ENCODE results near the gene HEXIM2. TPM values are rescaled to one million over a fixed set of nuclear protein-coding genes. Genes with fewer than 3 reads are reported as not detected.

Gene HEXIM2
- total RNA-seq, 1 experiment from 2014 or later, result 16.3 TPM

DNA sequence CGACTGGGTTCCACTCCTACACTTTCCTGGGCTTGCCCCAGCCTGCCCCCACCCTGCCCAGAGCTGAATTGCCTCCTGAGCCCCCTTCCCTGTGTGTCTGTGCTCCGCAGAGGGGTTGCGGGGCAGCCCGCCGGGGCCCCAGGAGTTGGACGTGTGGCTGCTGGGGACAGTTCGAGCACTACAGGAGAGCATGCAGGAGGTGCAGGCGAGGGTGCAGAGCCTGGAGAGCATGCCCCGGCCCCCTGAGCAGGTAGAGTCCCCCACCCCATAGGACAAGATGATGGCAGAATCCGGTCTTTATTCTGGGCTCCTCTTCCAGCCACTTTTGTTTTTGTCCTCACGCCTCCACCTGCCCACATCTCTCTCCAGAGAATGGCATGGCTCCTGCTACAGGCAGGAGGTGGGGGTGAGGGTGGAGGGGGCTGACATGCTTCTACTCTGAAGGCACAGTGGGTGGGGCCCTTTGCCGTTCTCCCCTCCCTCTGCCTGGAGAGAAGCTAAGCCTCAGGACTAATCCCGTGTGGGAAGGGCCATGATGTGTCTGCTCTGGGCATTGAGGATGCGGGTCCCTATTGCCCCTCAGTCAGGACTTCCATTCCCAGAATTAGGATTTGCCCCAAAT lies 22.7 kb upstream of the HEXIM2 start:
- CTCF ChIA-PET, result interaction anchor here (0.6 to 1.2 kb wide), 4 partner anchors 9 to 142 kb away, joined by 4 to 6 read pairs (median 4); partner anchors contain the start of gene HEXIM1
- intact Hi-C loops (cut with micrococcal nuclease; ENCODE audit: unreplicated experiment), result loop anchor here (10.0 kb wide), 2 partner anchors 224 to 364 kb away; partner anchors contain the start of gene GFAP
- Mint-ChIP-seq H3K27ac (ENCODE audit: unreplicated experiment) (no peak overlapping the region), H3K4me1 (ENCODE audit: low read depth, unreplicated experiment) (peaks cover 16% of the 10 kb centered on the region), H3K27me3 (ENCODE audit: unreplicated experiment) (no peaks in the 10 kb centered on the region), H3K9me3 (ENCODE audit: low read depth, unreplicated experiment) (no peaks in the 10 kb centered on the region), H3K4me3 (ENCODE audit: low read depth, unreplicated experiment) (no peak overlapping the region), H3K36me3 (ENCODE audit: insufficient read depth, unreplicated experiment) (peaks cover 29% of the 10 kb centered on the region)
- no peak for DNase-seq
- TF ChIP-seq, protein P1, sequence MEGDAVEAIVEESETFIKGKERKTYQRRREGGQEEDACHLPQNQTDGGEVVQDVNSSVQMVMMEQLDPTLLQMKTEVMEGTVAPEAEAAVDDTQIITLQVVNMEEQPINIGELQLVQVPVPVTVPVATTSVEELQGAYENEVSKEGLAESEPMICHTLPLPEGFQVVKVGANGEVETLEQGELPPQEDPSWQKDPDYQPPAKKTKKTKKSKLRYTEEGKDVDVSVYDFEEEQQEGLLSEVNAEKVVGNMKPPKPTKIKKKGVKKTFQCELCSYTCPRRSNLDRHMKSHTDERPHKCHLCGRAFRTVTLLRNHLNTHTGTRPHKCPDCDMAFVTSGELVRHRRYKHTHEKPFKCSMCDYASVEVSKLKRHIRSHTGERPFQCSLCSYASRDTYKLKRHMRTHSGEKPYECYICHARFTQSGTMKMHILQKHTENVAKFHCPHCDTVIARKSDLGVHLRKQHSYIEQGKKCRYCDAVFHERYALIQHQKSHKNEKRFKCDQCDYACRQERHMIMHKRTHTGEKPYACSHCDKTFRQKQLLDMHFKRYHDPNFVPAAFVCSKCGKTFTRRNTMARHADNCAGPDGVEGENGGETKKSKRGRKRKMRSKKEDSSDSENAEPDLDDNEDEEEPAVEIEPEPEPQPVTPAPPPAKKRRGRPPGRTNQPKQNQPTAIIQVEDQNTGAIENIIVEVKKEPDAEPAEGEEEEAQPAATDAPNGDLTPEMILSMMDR (IDR thresholded peaks at IDR 0.05; ENCODE audit: unreplicated experiment), result no peak
- no TSS peak for BruUV-seq (replicated peaks)

DNA sequence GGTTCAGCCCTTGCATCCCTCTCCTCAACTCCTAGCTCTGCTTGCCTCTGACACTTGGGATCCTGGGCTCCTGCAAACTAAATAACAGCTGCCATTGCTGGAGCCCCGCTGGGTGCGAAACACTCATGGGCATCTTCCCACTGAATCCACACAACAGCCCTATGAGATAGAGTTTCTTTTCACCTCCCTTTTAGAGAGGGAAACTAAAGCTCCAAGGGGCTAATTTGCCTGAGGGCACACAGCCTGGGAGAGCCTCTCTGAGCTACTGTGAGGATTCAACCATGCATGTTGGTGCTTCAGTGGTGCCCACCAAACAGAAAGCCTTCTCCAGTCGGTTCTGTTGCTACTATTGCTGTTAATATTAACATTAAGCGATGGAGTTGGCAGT lies 22.1 kb upstream of the HEXIM2 start:
- CTCF ChIA-PET, result interaction anchor here (0.6 to 1.2 kb wide), 3 partner anchors 32 to 349 kb away, joined by 4 to 5 read pairs (median 4); no protein-coding TSS in a partner anchor

DNA sequence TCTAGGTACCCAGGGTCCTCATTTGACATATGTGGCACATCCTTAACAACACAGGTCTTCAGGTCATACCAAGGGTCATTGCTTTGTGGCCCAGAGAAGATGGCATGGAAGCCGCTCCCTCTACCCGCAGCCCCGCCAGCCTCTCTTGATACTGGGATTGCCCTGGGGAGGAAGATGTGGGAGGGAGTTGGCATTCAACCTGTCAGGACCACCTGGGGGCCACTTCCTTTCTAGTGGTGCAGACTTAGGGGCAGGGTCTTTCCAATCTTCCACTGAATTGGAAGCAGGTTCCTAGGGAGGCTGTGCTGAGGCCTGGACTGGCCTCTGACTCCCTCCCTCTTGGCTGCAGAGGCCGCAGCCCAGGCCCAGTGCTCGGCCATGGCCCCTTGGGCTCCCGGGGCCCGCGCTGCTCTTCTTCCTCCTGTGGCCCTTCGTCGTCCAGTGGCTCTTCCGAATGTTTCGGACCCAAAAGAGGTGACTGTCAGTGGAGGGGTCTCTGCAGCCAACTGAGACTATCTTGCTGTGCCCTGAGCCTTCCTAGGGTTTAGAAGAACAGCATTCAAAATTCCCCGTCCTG lies 18.5 kb upstream of the HEXIM2 start:
- TF ChIP-seq, protein P1 (IDR thresholded peaks at IDR 0.05; ENCODE audit: unreplicated experiment), result no peak
- no TSS peak for BruUV-seq (replicated peaks)
- no peaks in the 10 kb centered on the region for H3K9me3 Mint-ChIP-seq (ENCODE audit: low read depth, unreplicated experiment)
- H3K27me3 Mint-ChIP-seq (ENCODE audit: unreplicated experiment), result peaks cover 6% of the 10 kb centered on the region
- H3K4me3 Mint-ChIP-seq (ENCODE audit: low read depth, unreplicated experiment), result no peak overlapping the region
- peaks cover 46% of the 10 kb centered on the region for H3K36me3 Mint-ChIP-seq (ENCODE audit: insufficient read depth, unreplicated experiment)
- intact Hi-C loops (cut with micrococcal nuclease; ENCODE audit: unreplicated experiment), result loop anchor here (10.0 kb wide), 1 partner anchor 242 kb away; no protein-coding TSS in a partner anchor
- peaks cover 20% of the 10 kb centered on the region for H3K4me1 Mint-ChIP-seq (ENCODE audit: low read depth, unreplicated experiment)
- H3K27ac Mint-ChIP-seq (ENCODE audit: unreplicated experiment), result peak overlapping the region; percentile 19
- CTCF ChIA-PET, result no interaction called here
- DNase-seq, result no peak

More for the DNA sequence above, 22.1 kb upstream of the HEXIM2 start:
- intact Hi-C loops (cut with micrococcal nuclease; ENCODE audit: unreplicated experiment), result loop anchor here (10.0 kb wide), 2 partner anchors 225 to 365 kb away; partner anchors contain the start of gene GFAP
- TF ChIP-seq, protein P1 (IDR thresholded peaks at IDR 0.05; ENCODE audit: unreplicated experiment), result no peak
- BruUV-seq (replicated peaks), result no TSS peak
- peaks cover 31% of the 10 kb centered on the region for H3K36me3 Mint-ChIP-seq (ENCODE audit: insufficient read depth, unreplicated experiment)
- DNase-seq, result no peak
- peaks cover 16% of the 10 kb centered on the region for H3K4me1 Mint-ChIP-seq (ENCODE audit: low read depth, unreplicated experiment)
- H3K27me3 Mint-ChIP-seq (ENCODE audit: unreplicated experiment), result no peaks in the 10 kb centered on the region
- H3K4me3 Mint-ChIP-seq (ENCODE audit: low read depth, unreplicated experiment), result no peak overlapping the region
- H3K27ac Mint-ChIP-seq (ENCODE audit: unreplicated experiment), result no peak overlapping the region
- H3K9me3 Mint-ChIP-seq (ENCODE audit: low read depth, unreplicated experiment), result no peaks in the 10 kb centered on the region

DNA sequence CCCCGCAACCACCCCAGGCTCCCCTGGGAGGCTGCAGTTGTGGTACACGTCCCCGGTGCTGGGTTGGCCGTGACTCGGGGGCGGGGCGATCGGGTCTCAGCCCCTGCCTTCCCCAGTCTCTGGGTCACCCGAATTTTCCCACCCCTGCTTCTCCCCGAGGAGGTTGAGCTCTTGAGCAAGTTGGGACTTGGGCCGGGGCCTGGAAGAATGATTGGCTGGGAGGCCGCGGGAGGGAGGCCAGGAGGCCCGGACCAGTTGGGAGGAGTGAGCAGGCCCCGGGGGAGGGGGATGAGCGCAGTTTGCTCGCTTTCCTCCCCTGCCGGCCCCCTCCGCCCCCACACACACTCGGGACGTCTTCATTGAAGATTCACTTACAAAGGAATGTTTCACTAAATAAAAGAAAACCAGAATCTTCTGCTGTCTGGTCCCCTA lies 17.9 kb upstream of the HEXIM2 start:
- H3K27ac Mint-ChIP-seq (ENCODE audit: unreplicated experiment), result peak overlapping the region; percentile 19
- H3K9me3 Mint-ChIP-seq (ENCODE audit: low read depth, unreplicated experiment), result no peaks in the 10 kb centered on the region
- peaks cover 52% of the 10 kb centered on the region for H3K36me3 Mint-ChIP-seq (ENCODE audit: insufficient read depth, unreplicated experiment)
- peaks cover 25% of the 10 kb centered on the region for H3K4me1 Mint-ChIP-seq (ENCODE audit: low read depth, unreplicated experiment)
- intact Hi-C loops (cut with micrococcal nuclease; ENCODE audit: unreplicated experiment), result loop anchor here (10.0 kb wide), 1 partner anchor 241 kb away; no protein-coding TSS in a partner anchor
- H3K27me3 Mint-ChIP-seq (ENCODE audit: unreplicated experiment), result peaks cover 12% of the 10 kb centered on the region
- CTCF ChIA-PET, result interaction anchor here (0.5 to 2.1 kb wide), 3 partner anchors 8 to 304 kb away, joined by 3 to 10 read pairs (median 4); partner anchors contain the start of gene ACBD4
- BruUV-seq (replicated peaks), result no TSS peak
- TF ChIP-seq, protein P1 (IDR thresholded peaks at IDR 0.05; ENCODE audit: unreplicated experiment), result no peak
- DNase-seq, result no peak
- H3K4me3 Mint-ChIP-seq (ENCODE audit: low read depth, unreplicated experiment), result no peak overlapping the region
